Measurements from ENCODE around the gene SNX11. TPM values are rescaled to one million over a fixed set of nuclear protein-coding genes. Genes with fewer than 3 reads are reported as not detected.
A peak's percentile ranks its signal among the peaks of the same experiment; 100 is the strongest.

The SNX11 gene
- total RNA-seq, 1 donor, result 20.6 TPM

DNA sequence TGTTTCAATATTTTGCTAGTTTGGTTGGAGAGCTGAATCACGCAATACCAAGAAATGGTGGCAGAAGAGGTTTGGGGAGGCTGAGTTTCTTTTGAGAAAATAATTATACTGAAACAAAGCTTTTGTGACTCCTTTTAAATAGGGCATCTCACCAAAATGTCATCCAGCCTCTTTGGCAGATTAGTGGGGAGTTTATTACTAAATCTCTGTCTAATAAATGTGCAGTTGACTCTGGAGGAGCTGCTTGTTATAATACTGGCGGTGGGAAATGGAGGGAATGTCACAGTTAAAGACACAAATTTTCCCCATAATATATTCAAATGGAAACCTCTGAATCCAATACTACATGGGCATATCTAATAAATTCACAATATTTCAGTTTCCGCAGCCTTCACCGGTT, 44.7 kb downstream of the SNX11 start:
- Histone ChIP-seq H3K4me1 (ENCODE audit: insufficient read depth, low read length) (no peaks in the 10 kb centered on the region), H3K9me3 (ENCODE audit: low read depth, low read length) (no peaks in the 10 kb centered on the region), H3K27me3 (ENCODE audit: insufficient read depth, low read length) (peaks cover 79% of the 10 kb centered on the region), H4K20me1 (ENCODE audit: insufficient read depth, low read length) (no peaks in the 10 kb centered on the region), H3K4me2 (ENCODE audit: insufficient read depth, low read length) (no peak overlapping the region), H3K27ac (ENCODE audit: low read depth, low read length) (no peak overlapping the region), H3K36me3 (ENCODE audit: insufficient read depth, low read length) (no peaks in the 10 kb centered on the region), H3K4me3 (ENCODE audit: insufficient read depth, low read length) (no peak overlapping the region), H2AFZ (ENCODE audit: low read length) (no peak overlapping the region), H3K79me2 (ENCODE audit: insufficient read depth, low read length) (no peaks in the 10 kb centered on the region)
- DNase-seq (ENCODE audit: insufficient read length, low spot score, missing footprints), result no peak
- TF ChIP-seq, protein P1, sequence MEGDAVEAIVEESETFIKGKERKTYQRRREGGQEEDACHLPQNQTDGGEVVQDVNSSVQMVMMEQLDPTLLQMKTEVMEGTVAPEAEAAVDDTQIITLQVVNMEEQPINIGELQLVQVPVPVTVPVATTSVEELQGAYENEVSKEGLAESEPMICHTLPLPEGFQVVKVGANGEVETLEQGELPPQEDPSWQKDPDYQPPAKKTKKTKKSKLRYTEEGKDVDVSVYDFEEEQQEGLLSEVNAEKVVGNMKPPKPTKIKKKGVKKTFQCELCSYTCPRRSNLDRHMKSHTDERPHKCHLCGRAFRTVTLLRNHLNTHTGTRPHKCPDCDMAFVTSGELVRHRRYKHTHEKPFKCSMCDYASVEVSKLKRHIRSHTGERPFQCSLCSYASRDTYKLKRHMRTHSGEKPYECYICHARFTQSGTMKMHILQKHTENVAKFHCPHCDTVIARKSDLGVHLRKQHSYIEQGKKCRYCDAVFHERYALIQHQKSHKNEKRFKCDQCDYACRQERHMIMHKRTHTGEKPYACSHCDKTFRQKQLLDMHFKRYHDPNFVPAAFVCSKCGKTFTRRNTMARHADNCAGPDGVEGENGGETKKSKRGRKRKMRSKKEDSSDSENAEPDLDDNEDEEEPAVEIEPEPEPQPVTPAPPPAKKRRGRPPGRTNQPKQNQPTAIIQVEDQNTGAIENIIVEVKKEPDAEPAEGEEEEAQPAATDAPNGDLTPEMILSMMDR (IDR thresholded peaks at IDR 0.05; ENCODE audit: extremely low read depth, low read depth, low read length), result no peak

- no peaks in the 10 kb centered on the region for H4K20me1 ChIP-seq (ENCODE audit: insufficient read depth, low read length)
- no peaks in the 10 kb centered on the region for H3K4me1 ChIP-seq (ENCODE audit: insufficient read depth, low read length)
- H2AFZ ChIP-seq (ENCODE audit: low read length), result no peak overlapping the region
- H3K27ac ChIP-seq (ENCODE audit: low read depth, low read length), result no peak overlapping the region
- TF ChIP-seq, protein P1 (IDR thresholded peaks at IDR 0.05; ENCODE audit: extremely low read depth, low read depth, low read length), result peak; percentile 72
- H3K4me3 ChIP-seq (ENCODE audit: insufficient read depth, low read length), result no peak overlapping the region
- no peaks in the 10 kb centered on the region for H3K79me2 ChIP-seq (ENCODE audit: insufficient read depth, low read length)
- peak; percentile 65 for DNase-seq (ENCODE audit: insufficient read length, low spot score, missing footprints)
- peaks cover 64% of the 10 kb centered on the region for H3K27me3 ChIP-seq (ENCODE audit: insufficient read depth, low read length)
- no peaks in the 10 kb centered on the region for H3K9me3 ChIP-seq (ENCODE audit: low read depth, low read length)
- H3K4me2 ChIP-seq (ENCODE audit: insufficient read depth, low read length), result no peak overlapping the region
- no peaks in the 10 kb centered on the region for H3K36me3 ChIP-seq (ENCODE audit: insufficient read depth, low read length)
These were observed 46.3 kb downstream of the SNX11 start for GRCh38 chr17:48153691-48154358.

GRCh38 chr17:48155889-48156611, 48.5 kb downstream of the SNX11 start:
- no peaks in the 10 kb centered on the region for H3K36me3 ChIP-seq (ENCODE audit: insufficient read depth, low read length)
- H3K4me2 ChIP-seq (ENCODE audit: insufficient read depth, low read length), result no peak overlapping the region
- H3K4me3 ChIP-seq (ENCODE audit: insufficient read depth, low read length), result no peak overlapping the region
- no peaks in the 10 kb centered on the region for H3K9me3 ChIP-seq (ENCODE audit: low read depth, low read length)
- H4K20me1 ChIP-seq (ENCODE audit: insufficient read depth, low read length), result no peaks in the 10 kb centered on the region
- no peak for DNase-seq (ENCODE audit: insufficient read length, low spot score, missing footprints)
- H3K27ac ChIP-seq (ENCODE audit: low read depth, low read length), result no peak overlapping the region
- TF ChIP-seq, protein P1 (IDR thresholded peaks at IDR 0.05; ENCODE audit: extremely low read depth, low read depth, low read length), result no peak
- H3K27me3 ChIP-seq (ENCODE audit: insufficient read depth, low read length), result peaks cover 42% of the 10 kb centered on the region
- H2AFZ ChIP-seq (ENCODE audit: low read length), result no peak overlapping the region
- H3K4me1 ChIP-seq (ENCODE audit: insufficient read depth, low read length), result no peaks in the 10 kb centered on the region
- no peaks in the 10 kb centered on the region for H3K79me2 ChIP-seq (ENCODE audit: insufficient read depth, low read length)

GRCh38 chr17:48159232-48159631, 51.7 kb downstream of the SNX11 start:
- Histone ChIP-seq H3K36me3 (ENCODE audit: insufficient read depth, low read length) (no peaks in the 10 kb centered on the region), H3K27me3 (ENCODE audit: insufficient read depth, low read length) (peaks cover 21% of the 10 kb centered on the region), H2AFZ (ENCODE audit: low read length) (no peak overlapping the region), H3K4me2 (ENCODE audit: insufficient read depth, low read length) (no peak overlapping the region), H4K20me1 (ENCODE audit: insufficient read depth, low read length) (no peaks in the 10 kb centered on the region), H3K9me3 (ENCODE audit: low read depth, low read length) (no peaks in the 10 kb centered on the region), H3K4me3 (ENCODE audit: insufficient read depth, low read length) (no peak overlapping the region), H3K79me2 (ENCODE audit: insufficient read depth, low read length) (no peaks in the 10 kb centered on the region), H3K4me1 (ENCODE audit: insufficient read depth, low read length) (peaks cover 5% of the 10 kb centered on the region), H3K27ac (ENCODE audit: low read depth, low read length) (no peak overlapping the region)
- no peak for DNase-seq (ENCODE audit: insufficient read length, low spot score, missing footprints)
- TF ChIP-seq, protein P1 (IDR thresholded peaks at IDR 0.05; ENCODE audit: extremely low read depth, low read depth, low read length), result no peak

All from osteoblast (primary cell).